Panc1 (cell line): ENCODE data around the gene PTGFRN.

Source experiments
- CTCF ChIP-seq: fragments of 450-650 bp; IDR thresholded peaks from 2 replicates; pipeline ENCODE4 v1.5.1; 2017; ENCODE audit warnings: mild to moderate bottlenecking
- POLR2AphosphoS5 ChIP-seq: IDR thresholded peaks from 2 replicates; pipeline ENCODE4 v1.6.1; 2012; ENCODE audit warnings: mild to moderate bottlenecking, low read depth, low read length, moderate library complexity

DNA sequence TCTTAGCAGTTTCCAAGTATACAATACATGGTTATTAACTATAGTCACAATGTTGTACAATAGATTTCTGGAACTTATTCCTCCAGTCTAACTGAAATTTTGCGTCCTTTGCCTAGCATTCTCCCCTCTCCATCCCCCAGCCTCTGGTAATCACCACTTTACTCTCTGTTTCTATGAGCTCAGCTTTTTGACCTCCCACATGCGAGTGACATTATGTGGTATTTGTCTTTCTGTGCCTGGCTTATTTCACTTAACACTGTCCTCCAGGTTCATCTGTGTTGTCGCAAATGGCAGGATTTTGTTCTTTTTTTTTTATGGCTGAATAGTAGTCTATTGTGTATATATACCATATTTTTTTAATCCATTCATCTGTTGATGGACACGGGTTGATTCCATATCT lies 47.9 kb downstream of the PTGFRN start:
- TF ChIP-seq CTCF: no peak
- no peak for TF ChIP-seq POLR2AphosphoS5
